Daoy (cell line): ENCODE measurements around the gene RAD51B. TPM values are rescaled to one million over a fixed set of nuclear protein-coding genes. Genes with fewer than 3 reads are reported as not detected.
"Not testable (repeated sequence)": the region's sequence is repeated elsewhere in the genome, so short reads cannot be mapped to it uniquely, and the experiment has no call there.

Experiments used
- DNase-seq: peaks from one replicate; pipeline ENCODE4 v3.0.0-alpha.2; 2015; ENCODE audit warnings: low read depth
- total RNA-seq: library from RNA; depleted of rRNA; stranded (reverse); fragments of >200 nt; shearing (Covaris generic); gene quantifications from 2 replicates; pipeline ENCODE4 v1.2.3, GENCODE V29; 2014

The RAD51B gene
- total RNA-seq, 1 experiment from 2014 or later = 15.8 TPM

DNA sequence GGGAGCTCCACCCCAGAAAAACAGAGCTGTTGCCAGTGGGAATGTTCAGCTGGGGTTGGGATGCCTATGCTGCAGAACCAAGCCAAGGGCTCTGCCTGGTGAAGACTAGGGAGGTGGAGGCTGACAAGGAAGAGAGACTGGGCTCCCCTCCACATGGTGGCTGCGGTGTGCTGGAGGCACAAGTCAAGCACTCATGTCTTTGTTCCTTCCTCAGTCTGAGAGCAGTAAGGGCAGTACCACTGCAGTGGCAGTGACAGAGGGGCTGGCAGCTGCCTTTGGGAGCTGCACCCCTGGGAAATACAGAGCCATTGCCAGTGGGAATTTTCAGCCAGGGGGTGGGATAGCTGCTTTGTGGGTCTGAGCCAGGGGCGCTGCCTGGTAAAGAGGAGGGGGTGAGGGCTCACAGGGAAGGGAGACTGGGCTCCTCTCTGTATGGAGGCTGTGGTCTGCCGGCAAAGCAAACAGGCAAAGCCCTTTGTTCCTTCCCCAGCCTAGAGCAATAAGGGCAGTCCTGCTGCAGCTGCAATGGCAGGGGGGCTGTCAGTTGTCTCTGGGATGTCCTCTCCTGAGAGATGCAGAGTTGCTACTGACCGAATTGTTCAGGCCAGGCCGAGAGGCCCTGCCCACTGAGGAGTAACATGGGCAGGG lies 255.9 kb downstream of the RAD51B start:
- no peak for DNase-seq

GRCh38 chr14:68076451-68076850 lies 256.9 kb downstream of the RAD51B start:
- DNase-seq = no peak

GRCh38 chr14:68079941-68080697 lies 260.5 kb downstream of the RAD51B start:
- no peak for DNase-seq

DNA sequence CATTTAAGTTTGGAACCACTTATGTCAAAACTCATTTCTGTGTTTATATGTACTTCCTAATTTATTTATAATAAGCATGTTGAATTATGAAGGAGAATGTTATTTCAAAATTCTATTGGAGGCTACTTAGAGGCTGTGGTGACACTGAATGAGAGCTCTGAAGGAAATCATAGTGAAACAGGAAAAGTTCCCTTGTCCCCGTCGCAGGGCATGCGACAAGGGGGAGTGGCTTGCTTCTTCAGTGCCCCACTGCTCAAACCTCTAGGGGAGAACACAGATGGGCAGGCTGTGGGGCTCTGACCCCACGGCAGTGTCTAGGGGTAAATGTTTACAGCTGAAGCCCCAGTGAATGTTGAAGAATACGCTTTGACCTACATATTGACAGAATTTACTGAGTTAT lies 261.9 kb downstream of the RAD51B start:
- no peak for DNase-seq

DNA sequence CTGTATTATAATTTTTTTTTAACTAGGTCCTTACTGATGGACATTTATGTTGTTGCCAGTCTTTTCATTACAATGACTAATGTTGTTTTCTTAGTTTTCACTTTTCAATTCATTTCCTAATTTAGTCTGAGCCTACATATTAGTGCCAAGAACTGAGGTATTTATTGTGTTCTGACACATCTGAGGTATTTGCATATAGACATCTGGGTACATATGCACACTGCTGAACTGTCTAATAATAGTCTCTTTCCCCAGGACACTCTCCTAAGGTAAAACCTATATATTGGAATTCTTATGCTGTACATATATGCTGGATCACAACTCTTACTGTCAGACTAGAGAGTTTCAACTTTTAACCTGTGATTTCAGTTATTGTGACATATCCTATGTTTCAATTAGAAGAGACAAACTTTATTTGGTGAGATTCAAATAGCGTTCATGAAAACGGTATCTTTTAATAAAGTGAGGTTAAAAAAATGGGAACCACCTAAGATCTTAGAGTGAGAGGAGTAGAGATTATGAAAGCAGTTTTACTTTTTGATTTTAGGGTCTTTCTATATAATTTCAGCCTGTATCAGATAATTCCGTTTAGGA lies 263.2 kb downstream of the RAD51B start:
- no peak for DNase-seq

- peak; percentile 63 for DNase-seq
Observed at GRCh38 chr14:68084256-68084655, 264.7 kb downstream of the RAD51B start.

GRCh38 chr14:68085742-68086141 lies 266.2 kb downstream of the RAD51B start:
- DNase-seq = no peak

- DNase-seq = peak; percentile 63
Observed at GRCh38 chr14:68088451-68088854, 268.9 kb downstream of the RAD51B start.

DNA sequence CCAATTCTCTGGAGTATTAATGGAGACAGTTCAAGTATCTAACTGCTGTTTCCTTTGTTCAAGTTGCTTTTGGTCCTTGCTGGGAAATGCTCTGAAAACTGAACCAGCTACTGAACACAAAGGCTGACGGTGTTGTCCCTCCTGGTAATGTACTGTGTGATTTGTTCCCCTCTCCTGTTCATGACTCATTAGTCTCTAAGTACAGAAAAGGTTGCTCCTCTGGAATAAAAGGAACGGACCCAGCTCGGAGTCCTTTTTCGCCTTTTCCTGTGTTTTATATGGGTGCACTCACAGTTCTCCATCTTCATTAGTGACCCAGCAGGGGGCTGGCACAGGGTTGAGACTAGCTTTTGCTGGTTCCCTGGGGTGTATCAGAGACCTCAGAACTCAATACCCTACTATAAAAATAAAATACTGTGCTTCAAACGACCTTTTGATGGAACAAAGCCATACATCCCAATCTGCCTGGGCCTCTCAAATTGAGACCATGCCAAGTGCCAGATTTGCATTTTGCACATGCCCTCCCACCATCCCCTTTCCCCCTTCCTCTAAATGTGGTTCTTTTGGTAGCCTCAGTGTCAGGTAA lies 269.7 kb downstream of the RAD51B start:
- peak; percentile 90 for DNase-seq

DNA sequence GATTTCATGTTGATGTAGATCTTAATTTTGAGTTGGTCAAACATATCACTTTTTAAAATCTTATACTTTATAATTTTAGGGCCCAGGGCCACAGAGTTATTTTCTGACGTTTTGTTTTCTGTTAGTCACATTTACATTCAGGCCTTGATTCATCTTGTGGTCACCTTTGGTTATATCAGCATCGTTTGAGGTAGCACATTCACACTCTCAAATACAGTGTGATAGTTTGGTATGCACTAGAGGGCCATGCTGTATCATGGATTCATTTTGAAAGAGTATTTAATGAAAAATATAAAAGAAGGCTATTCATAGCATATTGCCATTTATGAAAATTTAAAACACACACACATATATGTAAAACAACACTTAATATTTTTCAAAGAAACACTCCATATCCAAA lies 274.6 kb downstream of the RAD51B start:
- DNase-seq = peak; percentile 38

DNA sequence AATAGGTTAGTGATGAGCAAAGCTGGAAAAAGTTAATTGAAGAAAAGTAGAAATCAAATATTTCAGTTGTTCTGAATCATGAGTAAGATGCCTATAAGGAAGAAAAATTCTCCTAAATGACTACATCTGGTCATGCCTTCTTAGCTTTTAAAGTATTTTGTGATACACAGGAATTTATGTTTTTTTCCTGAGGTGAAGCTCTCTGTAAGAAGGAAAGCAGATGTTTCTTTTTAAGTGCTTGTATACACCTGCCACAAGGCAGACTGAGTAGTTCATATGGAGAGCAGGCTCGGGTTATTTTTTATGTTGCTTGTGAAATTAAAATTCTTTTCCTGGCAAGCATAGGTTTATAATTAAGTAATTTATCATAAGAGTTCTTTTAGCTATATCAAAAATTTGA lies 275.2 kb downstream of the RAD51B start:
- DNase-seq = no peak

DNA sequence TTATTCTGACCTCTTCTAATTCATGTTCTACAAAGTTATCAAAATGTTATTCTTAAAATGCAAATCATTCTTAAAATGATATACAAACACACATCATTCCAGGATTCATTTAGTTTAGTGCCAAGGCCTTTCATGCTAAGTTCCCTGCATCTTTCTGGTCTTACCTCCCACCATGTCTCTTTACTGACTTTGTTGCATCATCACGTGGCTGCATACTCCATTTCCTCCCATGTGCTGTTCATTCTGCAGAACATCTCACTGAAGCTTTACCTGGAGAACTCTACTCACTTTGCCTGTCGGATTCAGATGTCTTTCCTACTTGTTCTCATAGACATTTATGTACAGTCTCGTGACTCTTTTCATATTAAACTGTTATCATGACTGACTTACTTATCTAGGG lies 278.1 kb downstream of the RAD51B start:
- DNase-seq = no peak

DNA sequence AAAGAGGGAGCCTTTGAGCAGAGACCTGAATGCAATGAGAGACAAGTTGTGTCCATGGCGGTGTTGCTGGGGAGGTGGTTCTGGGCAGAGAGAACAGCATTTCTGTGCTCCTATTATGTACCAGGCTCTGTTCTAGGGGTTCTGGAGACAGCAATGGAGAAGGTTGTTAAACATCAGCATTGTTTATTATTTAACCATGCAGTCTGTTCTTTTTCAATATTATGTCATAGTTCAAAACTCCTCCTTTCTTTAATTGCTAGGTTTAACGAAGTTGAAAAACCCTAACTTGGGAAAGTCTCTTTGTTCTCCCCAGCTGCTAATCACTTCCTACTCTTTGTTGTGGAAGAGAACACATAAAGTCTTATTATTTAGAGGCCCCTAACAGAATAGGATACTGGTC lies 279.3 kb downstream of the RAD51B start:
- DNase-seq = no peak

DNA sequence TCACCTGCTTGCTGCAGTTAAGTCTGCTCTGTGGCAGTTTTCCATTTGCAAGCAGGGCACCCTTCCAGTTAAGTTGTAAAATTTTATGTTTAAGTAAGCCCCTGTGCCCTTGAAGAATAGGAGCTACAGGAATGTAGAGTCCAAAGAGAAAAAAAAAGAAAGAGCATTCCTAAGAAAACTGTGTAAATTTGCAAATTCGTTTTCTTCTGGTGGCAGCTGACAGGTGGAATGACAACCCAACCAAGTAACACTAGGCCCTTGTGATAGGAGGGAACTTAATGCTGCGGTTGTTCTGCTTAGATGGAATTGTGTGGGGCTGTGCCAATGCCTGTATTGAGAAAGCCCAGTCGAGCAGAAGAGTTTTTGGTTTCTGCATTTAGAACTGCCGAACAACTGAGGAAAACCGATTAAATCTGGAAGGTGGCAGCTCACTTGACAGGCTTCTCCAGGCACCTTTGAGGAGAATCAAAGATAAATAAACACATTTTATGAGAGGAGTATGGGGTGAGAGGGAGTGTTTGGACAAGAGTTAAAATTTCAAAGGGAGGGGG lies 280.0 kb downstream of the RAD51B start:
- no peak for DNase-seq

- not testable (repeated sequence) for DNase-seq
Observed at GRCh38 chr14:68101715-68102301, 282.2 kb downstream of the RAD51B start.

GRCh38 chr14:68103853-68104252 lies 284.3 kb downstream of the RAD51B start:
- DNase-seq = peak; percentile 44

- DNase-seq = peak; percentile 86
Observed at GRCh38 chr14:68104518-68104917, 284.9 kb downstream of the RAD51B start.

- no peak for DNase-seq
Observed at GRCh38 chr14:68105816-68106215, 286.2 kb downstream of the RAD51B start.

GRCh38 chr14:68106456-68106855 lies 286.9 kb downstream of the RAD51B start:
- no peak for DNase-seq

DNA sequence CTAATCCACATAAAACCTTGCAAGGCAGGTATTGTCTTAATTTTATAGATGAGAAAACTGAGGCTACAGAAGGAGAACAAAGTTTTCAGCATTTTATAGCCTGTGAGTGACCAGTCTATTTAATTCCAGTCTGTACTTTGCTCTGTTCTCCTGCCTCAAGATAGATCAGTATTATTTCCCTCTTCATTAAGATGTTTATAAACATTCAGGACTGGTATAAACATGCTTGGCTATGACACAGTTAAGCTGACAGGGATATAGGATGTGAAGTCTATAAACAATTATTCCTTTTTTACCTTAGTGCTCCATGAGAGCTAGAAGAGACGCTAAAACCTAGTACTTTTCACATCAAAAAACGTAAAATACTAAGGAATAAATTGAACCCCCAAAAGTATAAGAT lies 287.3 kb downstream of the RAD51B start:
- DNase-seq = no peak

- peak; percentile 12 for DNase-seq
Observed at GRCh38 chr14:68109132-68109900, 289.7 kb downstream of the RAD51B start.
